DND-41 (cell line): Measurements from ENCODE around the gene FOXRED2.

Experiments used
- EZH2 ChIP-seq: IDR thresholded peaks from 3 replicates; pipeline ENCODE4 v1.6.1; 2012; ENCODE audit warnings: borderline replicate concordance, low read depth, mild to moderate bottlenecking, moderate library complexity, low read length, inconsistent platforms; ENCODE audit not compliant: severe bottlenecking
- TF ChIP-seq, protein P1 (sequence below): IDR thresholded peaks from 2 replicates; pipeline ENCODE4 v1.5.1; 2012; ENCODE audit warnings: borderline replicate concordance, low read length, moderate library complexity, mild to moderate bottlenecking; ENCODE audit not compliant: poor library complexity, severe bottlenecking; ENCODE audit errors: extremely low read depth

GRCh38 chr22:36440429-36441002 is 66.3 kb downstream of the FOXRED2 start:
- no peak for TF ChIP-seq EZH2
- TF ChIP-seq, protein P1, sequence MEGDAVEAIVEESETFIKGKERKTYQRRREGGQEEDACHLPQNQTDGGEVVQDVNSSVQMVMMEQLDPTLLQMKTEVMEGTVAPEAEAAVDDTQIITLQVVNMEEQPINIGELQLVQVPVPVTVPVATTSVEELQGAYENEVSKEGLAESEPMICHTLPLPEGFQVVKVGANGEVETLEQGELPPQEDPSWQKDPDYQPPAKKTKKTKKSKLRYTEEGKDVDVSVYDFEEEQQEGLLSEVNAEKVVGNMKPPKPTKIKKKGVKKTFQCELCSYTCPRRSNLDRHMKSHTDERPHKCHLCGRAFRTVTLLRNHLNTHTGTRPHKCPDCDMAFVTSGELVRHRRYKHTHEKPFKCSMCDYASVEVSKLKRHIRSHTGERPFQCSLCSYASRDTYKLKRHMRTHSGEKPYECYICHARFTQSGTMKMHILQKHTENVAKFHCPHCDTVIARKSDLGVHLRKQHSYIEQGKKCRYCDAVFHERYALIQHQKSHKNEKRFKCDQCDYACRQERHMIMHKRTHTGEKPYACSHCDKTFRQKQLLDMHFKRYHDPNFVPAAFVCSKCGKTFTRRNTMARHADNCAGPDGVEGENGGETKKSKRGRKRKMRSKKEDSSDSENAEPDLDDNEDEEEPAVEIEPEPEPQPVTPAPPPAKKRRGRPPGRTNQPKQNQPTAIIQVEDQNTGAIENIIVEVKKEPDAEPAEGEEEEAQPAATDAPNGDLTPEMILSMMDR: no peak
